Measurements from ENCODE around the gene RFNG. TPM values are rescaled to one million over a fixed set of nuclear protein-coding genes. Genes with fewer than 3 reads are reported as not detected.

Gene RFNG
- total RNA-seq, 1 experiment from 2014 or later = 52.0 TPM

- CTCF ChIA-PET = no interaction called here
- DNase-seq (ENCODE audit: low read depth, low spot score) = no peak
- Histone ChIP-seq H3K27me3 (ENCODE audit: insufficient read depth, low read length) (no peaks in the 10 kb centered on the region), H2AFZ (ENCODE audit: low read depth, low read length, poor library complexity, severe bottlenecking) (no peak overlapping the region), H3K27ac (ENCODE audit: low read depth, low read length) (no peak overlapping the region; the same call in 1 of the 2 replicates), H4K20me1 (ENCODE audit: insufficient read depth) (peaks cover 4% of the 10 kb centered on the region; the same call in 1 of the 2 replicates), H3K4me2 (ENCODE audit: low read length) (no peak overlapping the region), H3K4me1 (ENCODE audit: control insufficient read depth in 1 of 2, insufficient read depth in 2 of 2, low read length in 2 of 2) (peaks cover 11 to 33% of the 10 kb centered on the region in 2 experiments), H3K79me2 (ENCODE audit: insufficient read depth, low read length) (peaks cover 34% of the 10 kb centered on the region), H3K9me2 (ENCODE audit: insufficient read depth) (no peaks in the 10 kb centered on the region), H3K9ac (ENCODE audit: low read length) (no peak overlapping the region), H3K4me3 (replicated peaks in 1 of 2; ENCODE audit: low read depth in 1 of 2, low read length in 2 of 2) (no peak overlapping the region), H3K36me3 (ENCODE audit: control insufficient read depth in 1 of 2, insufficient read depth in 2 of 2, low read length in 2 of 2) (no peaks in the 10 kb centered on the region; a peak in 1 of 4 replicates), H3K9me3 (ENCODE audit: control insufficient read depth in 1 of 2, insufficient read depth in 1 of 2, low read depth in 1 of 2, low read length in 2 of 2) (no peaks in the 10 kb centered on the region)
- intact Hi-C loops (cut with micrococcal nuclease) = no loop called here
- POLR2A ChIA-PET = no interaction called here
- TF ChIP-seq MAX (IDR thresholded peaks at IDR 0.05) (no peak), YY1 (IDR thresholded peaks at IDR 0.05; ENCODE audit: extremely low read depth, insufficient replicate concordance, low read depth, low read length) (no peak), EZH2phosphoT487 (IDR thresholded peaks at IDR 0.05; ENCODE audit: borderline replicate concordance) (no peak), ATF3 (IDR thresholded peaks at IDR 0.05) (no peak), ZNF274 (IDR thresholded peaks at IDR 0.05; ENCODE audit: low read depth, low read length) (no peak), ELF1 (IDR thresholded peaks at IDR 0.05; ENCODE audit: borderline replicate concordance, low read depth) (no peak), ZBTB33 (IDR thresholded peaks at IDR 0.05; ENCODE audit: extremely low read depth, insufficient replicate concordance, low read length) (no peak), RAD21 (IDR thresholded peaks at IDR 0.05; ENCODE audit: low read depth) (no peak), SRF (IDR thresholded peaks at IDR 0.05; ENCODE audit: low read depth) (no peak), CBX3 (IDR thresholded peaks at IDR 0.05; ENCODE audit: low read depth) (no peak), CTCF (IDR thresholded peaks at IDR 0.05 in 2 of 3, conservative IDR thresholded peaks at IDR 0.05 in 1 of 3; ENCODE audit: borderline replicate concordance in 1 of 3, insufficient read depth in 1 of 3, low read depth in 2 of 3, low read length in 2 of 3) (no peak), TCF7L2 (IDR thresholded peaks at IDR 0.05; ENCODE audit: borderline replicate concordance, extremely low read depth, insufficient read depth, insufficient read length) (no peak)
- BruUV-seq (replicated peaks) = no TSS peak
- ATAC-seq = no peak
- RAD21 ChIA-PET (ENCODE audit: low non-redundant PET in 1 of 2, low total read pairs in 2 of 2, uncharacterized antibody in 2 of 2, unreplicated experiment in 2 of 2) = no interaction called here
These were observed 26.1 kb downstream of the RFNG start for GRCh38 chr17:82025401-82026107.
